Kidney (tissue), 14 donors: ENCODE measurements around the gene ISG20L2. TPM values are rescaled to one million over a fixed set of nuclear protein-coding genes. Genes with fewer than 3 reads are reported as not detected.
A peak's percentile ranks its signal among the peaks of the same experiment; 100 is the strongest.

ENCODE experiments used
- DNase-seq, 5 donors: peaks; one replicate each; pipeline ENCODE4 v3.0.0-alpha.2; 2013 to 2020
- FAIRE-seq: peaks from 2 replicates; lab custom pipeline; 2012; peaks lifted over from hg19 to GRCh38; lab: Jason Lieb, UNC
- H3K27ac ChIP-seq, 2 donors: one replicate each; pipeline ENCODE4 v1.7.0; 2013; ENCODE audit warnings: low read depth in 2 of 2, low read length in 2 of 2, inconsistent platforms in 1 of 2
- H3K27me3 ChIP-seq: one replicate; pipeline ENCODE4 v1.7.1; 2013; ENCODE audit warnings: low read length, inconsistent platforms; ENCODE audit not compliant: control insufficient read depth, insufficient read depth
- H3K36me3 ChIP-seq, 3 donors: one replicate each; pipeline versions ENCODE4 v1.7.0 to v1.7.1; 2013; ENCODE audit warnings: low read length in 3 of 3, control low read depth in 1 of 3, inconsistent platforms in 1 of 3; ENCODE audit not compliant: insufficient read depth in 3 of 3, control insufficient read depth in 2 of 3
- H3K4me1 ChIP-seq, 3 donors: one replicate each; pipeline versions ENCODE4 v1.7.0 to v1.7.1; 2013; ENCODE audit warnings: low read length in 3 of 3, inconsistent platforms in 1 of 3, low read depth in 1 of 3; ENCODE audit not compliant: control insufficient read depth in 2 of 3, insufficient read depth in 2 of 3
- H3K4me3 ChIP-seq, 3 donors: one replicate each; pipeline versions ENCODE4 v1.7.0 to v1.8.1; 2013; ENCODE audit warnings: low read length in 3 of 3, control low read depth in 1 of 3, inconsistent platforms in 1 of 3
- H3K9ac ChIP-seq, 3 donors: one replicate each; pipeline versions ENCODE4 v1.7.0 to v1.7.1; 2013; ENCODE audit warnings: low read length in 3 of 3, control low read depth in 1 of 3, inconsistent platforms in 1 of 3
- H3K9me3 ChIP-seq, 3 donors: one replicate each; pipeline versions ENCODE4 v1.7.0 to v1.7.1; 2013; ENCODE audit warnings: low read length in 3 of 3, control low read depth in 1 of 3, inconsistent platforms in 1 of 3; ENCODE audit not compliant: control insufficient read depth in 2 of 3, insufficient read depth in 1 of 3
- intact Hi-C: fragments of 100-400 bp; cut with DNase I; formaldehyde crosslinking; loops from one replicate; pipeline ENCODE4 v1.11.1; 2022
- polyA plus RNA-seq: library from polyadenylated mRNA; stranded (reverse); fragments of 350-450 nt; fragmentation: Illumina TruSeq; extraction: RNeasy Lipid Tissue Mini Kit (QIAGEN cat#74804); gene quantifications from one replicate; pipeline ENCODE4 v1.2.3, GENCODE V29; 2014; ENCODE audit warnings: low read depth, low replicate concordance; ENCODE audit not compliant: insufficient read depth
- total RNA-seq: library from RNA; stranded (reverse); fragmentation: NEBNext Ultra II Directional; extraction: Animal tissue kit (Norgen Biotek cat#: 25700); gene quantifications from one replicate; pipeline ENCODE4 v1.2.1, GENCODE V29; 2021
- TF ChIP-seq, protein P1 (sequence below): IDR thresholded peaks from 3 replicates; pipeline ENCODE4 v1.5.1; 2012; ENCODE audit warnings: mild to moderate bottlenecking, moderate library complexity, borderline replicate concordance; ENCODE audit not compliant: insufficient read depth; ENCODE audit errors: extremely low read depth
- donor health status: control.
- donor health status: control.
- donor health status: control.
- donor health status: control.
- donor health status: control.
- donor health status: DM: yes; HTN: yes; CAD: no.
- donor health status: Normal renal cell carcinoma (clear cell type).

ISG20L2 gene
- total and polyA plus RNA-seq, 2 donors from 2014 or later, result 13.3 to 23.3 TPM

DNA sequence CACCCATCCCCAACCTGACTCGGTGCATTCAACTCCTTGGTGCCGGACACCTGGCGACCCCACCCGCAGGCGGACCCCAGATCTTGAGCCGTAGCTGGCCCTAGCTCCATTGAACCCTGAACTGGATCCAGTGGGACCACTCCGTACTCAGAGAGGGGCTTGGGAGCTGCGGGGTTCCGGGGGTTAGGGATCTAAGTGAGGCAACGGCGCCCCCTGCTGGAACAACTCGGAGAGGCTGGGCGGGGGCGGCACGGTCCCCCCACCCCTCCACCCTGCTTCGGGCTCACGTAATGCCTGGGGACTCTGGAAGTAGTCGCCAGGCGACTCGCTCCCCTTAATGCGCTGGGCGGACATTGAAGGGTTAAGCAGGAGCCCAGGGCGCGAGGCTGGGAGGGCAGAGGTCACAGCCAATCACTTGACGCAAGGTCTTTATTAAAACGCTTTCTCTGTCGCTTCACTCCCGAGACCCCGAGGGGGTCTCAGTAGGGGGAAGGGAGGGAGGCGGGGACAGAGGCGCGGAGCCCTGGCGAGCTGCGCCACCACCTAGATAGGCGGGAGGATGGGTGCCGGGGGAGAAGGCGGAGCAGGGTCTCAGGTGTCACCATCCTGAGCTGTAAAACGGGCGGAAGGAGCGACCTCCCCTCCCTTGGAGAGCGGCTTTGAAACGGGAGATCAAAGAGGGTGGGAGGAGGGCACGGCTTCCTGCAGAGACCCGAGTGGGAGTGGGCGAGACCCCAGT lies 22.5 kb downstream of the ISG20L2 start:
- TF ChIP-seq, protein P1, sequence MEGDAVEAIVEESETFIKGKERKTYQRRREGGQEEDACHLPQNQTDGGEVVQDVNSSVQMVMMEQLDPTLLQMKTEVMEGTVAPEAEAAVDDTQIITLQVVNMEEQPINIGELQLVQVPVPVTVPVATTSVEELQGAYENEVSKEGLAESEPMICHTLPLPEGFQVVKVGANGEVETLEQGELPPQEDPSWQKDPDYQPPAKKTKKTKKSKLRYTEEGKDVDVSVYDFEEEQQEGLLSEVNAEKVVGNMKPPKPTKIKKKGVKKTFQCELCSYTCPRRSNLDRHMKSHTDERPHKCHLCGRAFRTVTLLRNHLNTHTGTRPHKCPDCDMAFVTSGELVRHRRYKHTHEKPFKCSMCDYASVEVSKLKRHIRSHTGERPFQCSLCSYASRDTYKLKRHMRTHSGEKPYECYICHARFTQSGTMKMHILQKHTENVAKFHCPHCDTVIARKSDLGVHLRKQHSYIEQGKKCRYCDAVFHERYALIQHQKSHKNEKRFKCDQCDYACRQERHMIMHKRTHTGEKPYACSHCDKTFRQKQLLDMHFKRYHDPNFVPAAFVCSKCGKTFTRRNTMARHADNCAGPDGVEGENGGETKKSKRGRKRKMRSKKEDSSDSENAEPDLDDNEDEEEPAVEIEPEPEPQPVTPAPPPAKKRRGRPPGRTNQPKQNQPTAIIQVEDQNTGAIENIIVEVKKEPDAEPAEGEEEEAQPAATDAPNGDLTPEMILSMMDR, result peak; percentile 52
- H3K4me3 ChIP-seq, result peak overlapping the region; percentile 15 to 50 (median 28)
- no peaks in the 10 kb centered on the region for H3K27me3 ChIP-seq
- H3K9me3 ChIP-seq, result no peaks in the 10 kb centered on the region
- peaks cover 0 to 11% (median 0%) of the 10 kb centered on the region in 3 donors for H3K4me1 ChIP-seq
- H3K27ac ChIP-seq, result no peak overlapping the region
- peak overlapping the region in 2 of 3 donors; percentile 2 to 62 for H3K9ac ChIP-seq
- no peaks in the 10 kb centered on the region for H3K36me3 ChIP-seq
- DNase-seq (peak; percentile 79 to 95 (median 94)), FAIRE-seq (no peak)
- intact Hi-C loops, result no loop called here

DNA sequence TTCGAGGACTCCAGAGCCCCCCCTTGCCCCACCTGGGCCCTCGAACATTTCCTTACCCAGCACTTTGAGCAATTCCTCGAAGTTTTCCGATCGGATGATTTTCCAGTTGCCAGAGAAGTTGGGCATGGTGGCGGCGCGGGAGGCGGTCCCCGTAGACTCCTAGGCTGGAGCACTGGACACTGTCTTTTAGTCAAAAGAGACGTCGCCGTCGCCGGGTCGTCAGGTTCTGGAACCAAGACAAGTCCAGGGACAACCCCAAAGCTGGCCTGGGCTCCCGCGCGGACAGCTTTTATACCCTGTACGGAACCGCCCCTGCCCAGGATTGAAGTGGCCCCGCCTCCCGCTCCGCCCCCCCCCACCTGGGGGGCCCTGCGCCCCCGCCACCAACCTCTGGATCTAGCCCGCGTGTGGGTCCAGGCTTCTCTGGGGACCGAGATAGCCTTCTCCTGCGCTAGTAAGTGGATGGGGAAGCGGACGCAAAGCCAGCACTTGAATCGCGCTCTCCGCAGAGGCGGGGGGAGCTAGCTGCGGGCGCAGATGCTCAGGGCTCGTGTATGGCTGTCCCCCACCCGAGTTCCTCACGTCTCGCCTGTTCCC lies 23.1 kb downstream of the ISG20L2 start, which contains the start of gene CRABP2:
CRABP2 (minus strand) TSS at position 263 of the 597 bp plus-strand sequence; CDS start at position 126, 137 bp downstream.
- Histone ChIP-seq H3K4me1 (peaks cover 0 to 11% (median 0%) of the 10 kb centered on the region in 3 donors), H3K36me3 (no peaks in the 10 kb centered on the region), H3K27me3 (no peaks in the 10 kb centered on the region), H3K9ac (peak within 1 kb of the TSS in 2 of 3 donors; percentile 2 to 62), H3K4me3 (peak within 1 kb of the TSS; percentile 15 to 50 (median 39)), H3K9me3 (no peaks in the 10 kb centered on the region), H3K27ac (no peak within 1 kb of the TSS)
- FAIRE-seq, result no peak
- intact Hi-C loops, result no loop called here
- TF ChIP-seq, protein P1, result no peak
- DNase-seq, result peak in 4 of 5 donors; percentile 62 to 90 (median 85)

DNA sequence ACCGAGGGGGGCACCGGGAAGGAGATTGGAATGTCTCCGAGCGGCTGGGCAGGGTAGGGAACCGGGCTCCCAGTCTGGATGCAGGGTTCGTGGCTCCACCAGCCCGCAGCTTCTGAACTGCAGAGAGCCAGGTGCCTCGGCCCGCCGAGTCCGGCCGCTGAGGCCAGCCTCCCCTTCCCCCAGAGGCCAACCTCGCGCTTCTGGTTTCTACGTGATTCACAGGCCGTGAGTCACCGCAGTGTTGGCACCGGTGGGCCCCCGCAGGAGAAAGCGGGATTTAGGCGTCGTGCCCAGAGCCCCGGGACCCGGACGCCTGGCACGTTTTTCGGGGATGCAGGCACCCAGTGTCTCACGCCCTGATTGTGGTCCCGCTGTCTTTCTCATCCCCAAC lies 23.6 kb downstream of the ISG20L2 start:
- FAIRE-seq (no peak), DNase-seq (peak in 4 of 5 donors; percentile 53 to 83 (median 66))
- intact Hi-C loops, result no loop called here
- Histone ChIP-seq H3K27me3 (no peaks in the 10 kb centered on the region), H3K9me3 (no peaks in the 10 kb centered on the region), H3K4me1 (peaks cover 0 to 11% (median 0%) of the 10 kb centered on the region in 3 donors), H3K4me3 (peak overlapping the region in 2 of 3 donors; percentile 39 to 50), H3K9ac (peak overlapping the region in 1 of 3 donors; percentile 40), H3K27ac (no peak overlapping the region), H3K36me3 (no peaks in the 10 kb centered on the region)
- TF ChIP-seq, protein P1, result no peak
